HEK293T (cell line): ENCODE measurements around the gene PSMD6.

Experiments
- CTCF ChIA-PET: fragments of 350-600 bp; formaldehyde crosslinking; extraction: SDS; loops from one replicate; lab custom pipeline; 2021; ENCODE audit warnings: antibody characterized with exemption, inconsistent platforms; lab: Yijun Ruan, JAX
- POLR2A ChIA-PET: fragments of 350-600 bp; formaldehyde crosslinking; extraction: SDS; loops from one replicate; lab custom pipeline; 2020; ENCODE audit warnings: antibody characterized with exemption, inconsistent platforms; lab: Yijun Ruan, JAX
- DNase-seq: peaks from one replicate; pipeline ENCODE4 v3.0.0; 2012; ENCODE audit warnings: mixed read lengths; ENCODE audit errors: extremely low spot score
- ARNT ChIP-seq: fragments of 450-650 bp; IDR thresholded peaks from 2 replicates; pipeline ENCODE4 v1.6.1; 2017; ENCODE audit warnings: mild to moderate bottlenecking
- BHLHE40 ChIP-seq: fragments of 450-650 bp; IDR thresholded peaks from 2 replicates; pipeline ENCODE4 v1.6.1; 2016; ENCODE audit warnings: mild to moderate bottlenecking, moderate library complexity, borderline replicate concordance
- CTBP1 ChIP-seq: fragments of 450-650 bp; IDR thresholded peaks from 2 replicates; pipeline ENCODE4 v1.6.1; 2016; ENCODE audit warnings: borderline replicate concordance
- ELF4 ChIP-seq: fragments of 450-650 bp; IDR thresholded peaks from 2 replicates; pipeline ENCODE4 v1.6.1; 2017; ENCODE audit warnings: antibody characterized with exemption
- FOXA1 ChIP-seq: fragments of 450-650 bp; IDR thresholded peaks from 2 replicates; pipeline ENCODE4 v1.6.1; 2016; ENCODE audit warnings: mild to moderate bottlenecking
- FOXK2 ChIP-seq: fragments of 450-650 bp; IDR thresholded peaks from 2 replicates; pipeline ENCODE4 v1.6.1; 2016; ENCODE audit warnings: mild to moderate bottlenecking
- FOXM1 ChIP-seq: fragments of 450-650 bp; IDR thresholded peaks from 2 replicates; pipeline ENCODE4 v1.6.1; 2017; ENCODE audit warnings: mild to moderate bottlenecking, borderline replicate concordance
- HDGF ChIP-seq: fragments of 450-650 bp; IDR thresholded peaks from 2 replicates; pipeline ENCODE4 v1.6.1; 2017; ENCODE audit warnings: antibody characterized with exemption, borderline replicate concordance
- L3MBTL2 ChIP-seq: fragments of 450-650 bp; conservative IDR thresholded peaks from 2 replicates; pipeline ENCODE4 v1.6.1; 2016; ENCODE audit warnings: mild to moderate bottlenecking
- LEF1 ChIP-seq: fragments of 450-650 bp; IDR thresholded peaks from 2 replicates; pipeline ENCODE4 v1.6.1; 2017; ENCODE audit warnings: mild to moderate bottlenecking, borderline replicate concordance
- NFRKB ChIP-seq: fragments of 450-650 bp; IDR thresholded peaks from 2 replicates; pipeline ENCODE4 v1.6.1; 2016; ENCODE audit warnings: mild to moderate bottlenecking, moderate library complexity
- PKNOX1 ChIP-seq: fragments of 450-650 bp; IDR thresholded peaks from 2 replicates; pipeline ENCODE4 v1.6.1; 2016
- SP1 ChIP-seq: fragments of 450-650 bp; IDR thresholded peaks from 2 replicates; pipeline ENCODE4 v1.6.1; 2017
- SUZ12 ChIP-seq: fragments of 450-650 bp; IDR thresholded peaks from 2 replicates; pipeline ENCODE4 v1.6.1; 2016; ENCODE audit warnings: mild to moderate bottlenecking
- TARDBP ChIP-seq: fragments of 450-650 bp; IDR thresholded peaks from 2 replicates; pipeline ENCODE4 v1.6.1; 2016
- ZNF384 ChIP-seq: fragments of 450-650 bp; IDR thresholded peaks from 2 replicates; pipeline ENCODE4 v1.6.1; 2016

Gene PSMD6

GRCh38 chr3:64027658-64028057 is 4.4 kb upstream of the PSMD6 start:
- TF ChIP-seq SP1 (no peak), BHLHE40 (no peak), L3MBTL2 (no peak), FOXM1 (no peak), NFRKB (no peak), CTBP1 (no peak), ARNT (no peak), PKNOX1 (no peak), FOXK2 (no peak), HDGF (no peak), TARDBP (no peak)
- CTCF ChIA-PET, result no interaction called here

GRCh38 chr3:64026346-64026745 is 3.1 kb upstream of the PSMD6 start:
- POLR2A ChIA-PET, result no interaction called here
- CTCF ChIA-PET, result no interaction called here
- DNase-seq, result no peak
- TF ChIP-seq BHLHE40 (no peak), SP1 (no peak), ELF4 (no peak), NFRKB (no peak), LEF1 (no peak), SUZ12 (no peak), L3MBTL2 (no peak), FOXA1 (no peak), ZNF384 (no peak), HDGF (no peak), PKNOX1 (no peak), FOXM1 (no peak), TARDBP (no peak), FOXK2 (no peak), ARNT (no peak), CTBP1 (no peak)

More at GRCh38 chr3:64027658-64028057, 4.4 kb upstream of the PSMD6 start:
- no peak for DNase-seq
- POLR2A ChIA-PET, result no interaction called here

- DNase-seq, result no peak
- POLR2A ChIA-PET, result no interaction called here
- no peak for TF ChIP-seq LEF1
- no peak for TF ChIP-seq FOXA1
- no peak for TF ChIP-seq PKNOX1
- TF ChIP-seq ZNF384, result no peak
- no peak for TF ChIP-seq CTBP1
- no peak for TF ChIP-seq SP1
- TF ChIP-seq FOXK2, result no peak
- TF ChIP-seq HDGF, result no peak
- TF ChIP-seq L3MBTL2, result no peak
- no peak for TF ChIP-seq TARDBP
- TF ChIP-seq FOXM1, result no peak
- no peak for TF ChIP-seq ELF4
- TF ChIP-seq NFRKB, result no peak
- no peak for TF ChIP-seq BHLHE40
- TF ChIP-seq SUZ12, result no peak
- no peak for TF ChIP-seq ARNT
- CTCF ChIA-PET, result interaction anchor here (0.6 to 1.6 kb wide), 6 partner anchors 16 to 414 kb away, joined by 3 to 5 read pairs (median 3); no protein-coding TSS in a partner anchor
These were observed 548 bp upstream of the PSMD6 start for GRCh38 chr3:64023861-64024223.

GRCh38 chr3:64022451-64023186 is 675 bp downstream of the PSMD6 start:
- DNase-seq, result no peak
- no peak for TF ChIP-seq SP1
- TF ChIP-seq LEF1, result no peak
- no peak for TF ChIP-seq BHLHE40
- no peak for TF ChIP-seq FOXK2
- TF ChIP-seq FOXA1, result no peak
- no peak for TF ChIP-seq ARNT
- TF ChIP-seq TARDBP, result no peak
- TF ChIP-seq CTBP1, result no peak
- no peak for TF ChIP-seq HDGF
- TF ChIP-seq L3MBTL2, result no peak
- TF ChIP-seq FOXM1, result no peak
- TF ChIP-seq ZNF384, result no peak
- no peak for TF ChIP-seq PKNOX1
- TF ChIP-seq SUZ12, result no peak
- TF ChIP-seq ELF4, result no peak
- ChIA-PET CTCF (interaction anchor here (1.6 kb wide), 1 partner anchor 14 kb away, joined by 5 read pairs; no protein-coding TSS in a partner anchor), POLR2A (no interaction called here)

- POLR2A ChIA-PET, result no interaction called here
- CTCF ChIA-PET, result no interaction called here
These were observed 1.4 kb downstream of the PSMD6 start for GRCh38 chr3:64021922-64022321.

More at GRCh38 chr3:64021922-64022321, 1.4 kb downstream of the PSMD6 start:
- TF ChIP-seq SUZ12 (no peak), PKNOX1 (no peak), TARDBP (no peak), BHLHE40 (no peak), HDGF (no peak), L3MBTL2 (no peak), CTBP1 (no peak), ELF4 (no peak), FOXM1 (no peak), FOXA1 (no peak), SP1 (no peak), ARNT (no peak), FOXK2 (no peak), LEF1 (no peak), ZNF384 (no peak), NFRKB (no peak)
- no peak for DNase-seq
